Hippocampal formation (tissue), 2 donors: Measurements from ENCODE around the gene PHLDB1.
"Not testable (repeated sequence)": the region's sequence is repeated elsewhere in the genome, so short reads cannot be mapped to it uniquely, and the experiment has no call there.

Experiments used
- DNase-seq, 2 donors: peaks; one replicate each; lab custom pipeline; 2025; lab: John Stamatoyannopoulos, UW

PHLDB1 gene

DNA sequence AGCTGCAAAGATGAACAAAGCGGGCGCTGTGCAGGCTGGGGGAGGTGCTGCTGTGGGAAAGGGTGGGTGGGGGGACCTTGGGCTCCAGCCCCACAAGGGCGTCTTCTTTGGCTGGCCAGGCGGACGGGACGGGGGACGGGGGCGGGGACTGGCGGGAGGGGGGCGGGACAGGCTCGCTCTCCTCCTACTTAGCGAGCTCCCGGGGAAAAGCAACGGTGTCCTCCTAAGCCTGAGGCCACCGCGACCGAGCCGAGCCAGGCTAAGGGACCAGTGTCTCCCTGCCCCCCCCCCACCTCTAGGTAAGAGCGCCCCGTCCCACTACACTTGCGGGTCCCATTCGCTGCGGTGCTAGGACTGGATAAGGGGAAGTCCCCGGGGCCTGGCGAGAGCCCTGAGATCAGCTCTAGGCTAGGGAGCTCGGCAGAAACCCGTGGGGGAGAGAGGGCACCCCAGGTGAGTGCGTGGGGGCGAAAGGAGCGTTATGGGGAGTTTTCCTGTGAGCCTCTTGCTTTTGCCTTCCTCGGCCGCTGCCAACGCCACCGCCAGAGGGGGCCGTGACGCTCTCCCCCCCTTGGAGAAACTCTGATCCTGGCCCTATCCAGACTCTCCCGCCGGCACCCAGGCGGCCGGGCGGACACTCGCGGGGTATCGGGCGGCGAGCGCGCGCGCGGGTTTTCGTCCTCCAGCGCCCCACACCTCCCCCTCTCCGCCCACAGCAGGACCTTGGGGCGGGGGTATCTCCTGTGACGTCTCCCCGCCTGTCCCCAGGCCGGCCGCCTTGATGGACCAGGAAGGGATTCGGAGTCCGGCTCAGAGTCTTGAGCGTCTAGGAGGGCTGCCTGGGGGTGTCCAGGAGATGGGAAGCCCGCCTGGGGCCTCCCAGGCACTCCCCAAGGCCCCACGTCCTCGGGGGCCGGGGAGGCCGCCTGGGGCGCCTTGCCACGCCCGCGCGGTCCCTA is at the start of gene PHLDB1:
TSS of gene PHLDB1 (plus strand) at position 215 of the 959 bp plus-strand sequence. CDS start 6,222 bp downstream, outside the sequence.
- DNase-seq, result peak; percentile 82 to 85

DNA sequence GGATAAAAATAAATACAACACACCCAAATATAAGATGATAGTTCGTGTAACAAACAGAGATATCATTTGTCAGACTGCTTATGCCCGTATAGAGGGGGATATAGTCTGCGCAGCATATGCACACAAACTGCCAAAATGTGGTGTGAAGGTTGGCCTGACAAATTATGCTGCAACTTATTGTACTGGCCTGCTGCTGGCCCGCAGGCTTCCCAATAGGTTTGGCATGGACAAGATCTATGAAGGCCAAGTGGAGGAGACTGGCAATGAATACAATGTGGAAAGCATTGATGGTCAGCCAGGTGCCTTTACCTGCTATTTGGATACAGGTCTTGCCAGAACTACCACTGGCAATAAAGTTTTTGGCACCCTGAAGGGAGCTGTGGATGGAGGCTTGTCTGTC is 46.6 kb upstream of the PHLDB1 start:
- no peak for DNase-seq

DNA sequence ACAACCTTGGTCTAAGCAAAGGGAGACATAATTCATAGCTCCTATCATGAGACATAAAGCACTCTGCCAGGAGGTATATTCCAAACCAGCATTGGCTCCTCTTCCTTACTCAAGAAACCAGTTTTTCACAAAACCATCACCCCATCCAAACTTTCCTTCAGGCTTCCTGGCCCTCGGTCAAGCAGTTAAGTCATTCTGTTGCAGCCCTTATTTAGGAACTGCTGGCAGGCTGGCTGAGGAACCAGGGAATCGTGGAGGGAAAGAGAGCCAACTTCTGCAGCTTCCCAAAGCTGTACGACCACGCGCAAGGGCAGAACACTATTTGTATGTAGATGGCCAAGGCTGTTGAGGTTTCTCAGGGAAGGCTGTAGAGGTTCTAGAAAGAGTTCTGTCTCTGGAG is 42.4 kb upstream of the PHLDB1 start:
- DNase-seq, result no peak

DNA sequence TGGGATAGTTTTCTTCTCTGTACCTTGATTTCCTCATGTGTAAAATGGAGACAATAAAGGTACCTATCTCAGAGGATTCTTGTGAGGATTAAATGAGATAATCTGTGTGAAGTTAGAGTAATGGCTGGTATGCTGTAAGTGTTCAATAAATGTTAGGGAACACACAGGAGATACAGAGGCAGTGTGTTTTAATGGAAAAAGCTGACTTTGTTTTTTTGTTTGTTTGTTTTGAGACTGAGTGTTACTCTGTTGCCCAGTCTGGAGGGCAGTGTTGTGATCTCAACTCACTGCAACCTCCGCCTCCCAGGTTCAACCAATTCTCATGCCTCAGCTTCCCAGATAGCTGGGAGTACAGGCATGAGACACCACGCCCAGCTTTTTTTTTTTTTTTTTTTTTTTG is 37.7 kb upstream of the PHLDB1 start:
- no peak for DNase-seq

DNA sequence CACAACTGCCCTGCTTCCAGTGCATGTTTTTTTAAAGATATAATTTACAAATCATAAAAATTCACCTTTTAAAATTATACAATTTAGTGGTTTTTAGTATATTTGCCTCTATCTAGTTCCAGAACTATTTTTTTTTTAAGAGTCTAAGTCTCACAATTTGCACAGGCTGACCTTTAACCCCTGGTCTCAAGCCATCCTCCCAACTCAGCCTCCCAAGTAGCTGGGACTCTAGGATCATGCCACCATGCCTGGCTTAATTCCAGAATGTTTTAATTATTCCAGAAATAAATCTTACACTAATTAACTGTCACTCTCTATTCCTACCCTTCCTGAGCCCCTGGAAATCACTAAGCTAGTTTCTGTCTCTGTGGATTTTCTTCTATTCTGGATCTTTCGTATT is 36.6 kb upstream of the PHLDB1 start:
- no peak for DNase-seq

DNA sequence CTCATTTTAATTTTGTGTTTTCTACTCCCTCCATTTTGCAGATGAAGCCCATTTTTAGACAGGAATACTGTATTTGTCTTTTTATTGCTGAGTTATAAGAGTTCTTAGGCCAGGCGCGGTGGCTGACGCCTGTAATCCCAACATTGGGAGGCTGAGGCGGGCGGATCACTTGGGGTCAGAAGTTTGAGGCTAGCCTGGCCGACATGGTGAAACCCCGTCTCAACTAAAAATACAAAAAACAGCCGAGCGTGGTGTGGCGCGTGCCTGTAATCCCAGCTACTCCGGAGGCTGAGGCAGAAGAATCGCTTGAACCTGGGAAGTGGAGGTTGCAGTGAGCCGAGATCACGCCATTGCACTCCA is 35.7 kb upstream of the PHLDB1 start:
- not testable (repeated sequence) for DNase-seq

DNA sequence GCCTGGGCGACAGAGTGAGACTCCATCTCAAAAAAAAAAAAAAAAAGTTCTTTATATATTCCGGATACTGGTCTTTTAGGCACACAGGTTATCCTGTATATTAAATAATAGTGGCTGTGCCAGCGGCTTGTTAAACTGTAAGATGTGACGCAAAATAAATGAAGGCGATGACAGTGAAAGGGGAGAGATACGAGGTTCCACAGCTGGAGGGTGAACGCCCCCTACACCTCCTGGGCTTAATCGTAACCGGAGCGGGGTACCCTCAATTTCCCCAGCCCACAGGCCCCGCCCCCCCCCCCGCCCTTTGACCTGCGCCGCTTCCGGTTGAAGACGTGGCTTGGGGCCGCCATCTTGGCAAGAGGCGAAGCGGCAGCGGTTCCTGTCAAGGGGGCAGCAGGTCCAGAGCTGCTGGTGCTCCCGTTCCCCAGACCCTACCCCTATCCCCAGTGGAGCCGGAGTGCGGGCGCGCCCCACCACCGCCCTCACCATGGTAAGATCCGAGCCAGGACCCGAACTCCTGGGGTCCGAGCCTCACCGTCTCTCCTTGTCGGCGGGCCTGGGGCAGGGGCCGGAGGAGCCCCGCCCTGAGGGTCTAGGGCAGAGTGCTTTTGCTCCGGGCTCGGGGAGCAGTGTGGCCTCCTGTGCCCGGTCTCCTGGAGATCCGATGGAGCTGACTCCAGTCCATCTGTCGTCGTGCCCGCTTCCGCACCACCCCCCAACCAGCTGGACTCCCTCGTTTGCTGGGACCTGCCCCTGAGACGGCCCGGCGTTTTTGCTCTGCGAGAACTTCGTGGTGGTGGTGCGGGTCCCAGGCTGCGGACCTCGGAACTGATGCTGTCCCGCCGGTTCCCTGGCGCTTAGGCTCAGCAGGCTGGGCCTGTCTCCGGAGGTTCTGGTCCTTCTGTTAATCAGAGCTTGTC is 35.1 kb upstream of the PHLDB1 start, which contains the start of gene ARCN1:
TSS of gene ARCN1 (plus strand) at position 349 of the 920 bp plus-strand sequence. CDS start at position 488, 139 bp downstream.
- peak; percentile 60 to 82 for DNase-seq

DNA sequence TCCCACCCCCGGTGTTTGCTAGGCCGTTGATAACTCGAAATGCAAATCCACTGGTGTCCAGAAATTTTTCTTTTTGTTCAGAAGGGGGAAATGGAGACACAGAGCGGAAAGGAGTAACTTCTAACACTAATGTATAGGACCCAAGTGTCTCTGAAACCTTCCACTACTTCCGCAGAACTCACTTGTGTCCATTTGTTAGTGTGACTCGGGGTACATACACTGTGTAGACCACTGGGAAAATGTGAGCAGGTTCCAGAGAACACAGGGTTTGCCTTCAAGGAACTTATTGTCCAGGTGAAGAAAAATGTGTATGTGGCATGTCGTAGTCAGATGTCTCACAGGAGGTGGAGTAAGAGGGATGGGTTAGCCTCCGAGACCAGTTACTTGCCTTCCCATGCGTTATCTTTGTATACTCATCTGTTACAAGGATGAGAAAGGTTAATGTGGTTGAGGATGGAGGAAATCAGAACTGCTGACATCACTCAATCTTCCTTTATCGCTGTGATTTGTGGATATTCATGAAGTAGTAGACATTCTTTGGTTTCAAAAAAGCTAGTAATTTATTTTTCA is 34.3 kb upstream of the PHLDB1 start:
- no peak for DNase-seq

DNA sequence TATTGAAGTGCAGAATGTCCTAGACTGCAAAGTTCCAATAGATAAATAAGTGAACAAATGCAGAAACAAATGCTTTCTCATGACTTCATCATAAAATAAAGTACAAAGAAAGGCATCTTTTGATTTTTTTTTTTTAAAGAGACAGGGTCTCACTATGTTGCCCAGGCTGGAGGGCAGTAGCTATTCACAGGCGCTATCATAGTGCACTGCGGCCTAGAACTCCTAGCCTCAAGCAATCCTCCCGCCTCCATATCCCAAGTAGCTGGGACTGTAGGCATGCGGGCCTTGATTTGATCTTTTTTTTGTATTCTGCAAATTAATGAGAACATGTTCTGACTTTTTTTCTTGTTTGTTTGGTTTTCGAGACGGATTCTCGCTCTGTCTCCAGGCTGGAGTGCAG is 32.8 kb upstream of the PHLDB1 start:
- DNase-seq, result no peak

DNA sequence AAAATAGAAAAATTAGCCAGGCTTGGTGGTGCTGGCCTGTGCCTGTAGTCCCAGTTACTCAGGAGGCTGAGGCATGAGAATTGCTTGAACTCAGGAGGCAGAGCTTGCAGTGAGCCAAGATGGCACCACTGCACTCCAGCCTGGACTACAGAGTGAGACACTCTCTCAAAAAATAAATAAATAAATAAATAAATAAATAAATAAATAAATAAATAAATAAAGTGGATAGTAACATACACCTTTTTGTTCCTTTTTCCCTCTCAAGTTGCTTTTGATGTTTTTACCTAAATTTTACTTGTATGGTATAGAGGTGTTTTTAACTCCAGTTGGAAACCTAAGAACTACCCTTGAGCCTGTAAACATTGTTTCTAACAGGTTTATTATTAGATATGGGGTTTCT is 29.4 kb upstream of the PHLDB1 start:
- not testable (repeated sequence) for DNase-seq

DNA sequence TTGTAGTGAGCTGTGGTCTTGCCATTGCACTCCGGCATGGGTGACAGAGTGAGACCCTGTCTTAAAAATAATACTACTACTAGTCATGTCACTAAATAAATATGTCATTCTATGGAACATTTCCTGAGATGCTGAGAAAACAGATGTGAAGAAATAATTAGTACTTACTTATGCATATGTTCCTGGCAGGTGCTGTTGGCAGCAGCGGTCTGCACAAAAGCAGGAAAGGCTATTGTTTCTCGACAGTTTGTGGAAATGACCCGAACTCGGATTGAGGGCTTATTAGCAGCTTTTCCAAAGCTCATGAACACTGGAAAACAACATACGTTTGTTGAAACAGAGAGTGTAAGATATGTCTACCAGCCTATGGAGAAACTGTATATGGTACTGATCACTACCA is 26.4 kb upstream of the PHLDB1 start:
- DNase-seq, result no peak

DNA sequence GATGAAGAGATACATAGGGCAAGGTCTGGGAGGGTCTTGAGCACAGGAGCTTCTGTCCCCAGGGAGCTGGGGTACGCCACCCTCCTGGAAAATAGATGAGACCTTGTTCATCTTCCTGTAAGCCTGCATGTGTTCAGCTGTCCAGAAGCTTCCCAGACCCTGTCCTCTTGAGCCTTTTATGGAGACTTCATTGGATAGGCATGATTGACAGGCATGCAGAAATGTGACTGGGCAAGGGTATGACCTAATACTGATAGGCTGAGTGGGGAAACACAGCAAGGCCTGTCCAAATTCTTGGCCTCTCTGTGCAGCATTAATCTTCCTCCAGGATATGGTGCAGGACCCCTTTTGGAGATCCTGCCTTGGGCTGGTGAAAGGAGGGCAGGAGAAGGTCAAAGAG is 19.5 kb upstream of the PHLDB1 start:
- DNase-seq, result no peak

DNA sequence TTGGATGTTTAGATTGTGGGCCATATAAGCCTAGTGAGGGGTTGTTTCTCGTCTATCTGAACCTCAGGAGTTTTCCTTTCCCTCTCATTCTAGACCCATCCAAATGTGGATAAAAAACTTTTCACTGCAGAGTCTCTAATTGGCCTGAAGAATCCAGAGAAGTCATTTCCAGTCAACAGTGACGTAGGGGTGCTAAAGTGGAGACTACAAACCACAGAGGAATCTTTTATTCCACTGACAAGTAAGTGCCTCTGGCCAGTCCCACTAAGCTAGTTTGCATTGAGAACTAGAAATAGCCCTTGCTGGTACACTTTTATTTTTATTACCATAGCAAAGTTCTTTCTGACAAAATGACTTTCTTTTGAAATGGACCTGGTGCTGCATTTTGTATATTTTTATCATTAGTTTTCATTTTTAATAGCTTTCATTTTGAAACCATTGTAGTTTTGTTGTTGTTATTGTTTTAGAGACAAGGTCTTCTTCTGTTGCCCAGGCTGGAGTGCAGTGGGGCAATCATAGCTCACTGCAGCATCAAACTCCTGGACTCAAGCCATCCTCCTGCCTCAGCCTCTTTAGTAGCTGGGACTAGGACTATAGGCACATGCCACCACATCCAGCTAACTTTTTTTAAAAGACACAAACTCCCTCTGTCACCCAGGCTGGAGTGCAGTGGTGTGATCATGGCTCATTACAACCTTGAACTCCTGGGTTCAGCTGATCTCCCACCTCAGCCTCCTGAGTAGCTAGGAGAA is 14.6 kb upstream of the PHLDB1 start:
- peak in 1 of 2 donors; percentile 69 for DNase-seq

DNA sequence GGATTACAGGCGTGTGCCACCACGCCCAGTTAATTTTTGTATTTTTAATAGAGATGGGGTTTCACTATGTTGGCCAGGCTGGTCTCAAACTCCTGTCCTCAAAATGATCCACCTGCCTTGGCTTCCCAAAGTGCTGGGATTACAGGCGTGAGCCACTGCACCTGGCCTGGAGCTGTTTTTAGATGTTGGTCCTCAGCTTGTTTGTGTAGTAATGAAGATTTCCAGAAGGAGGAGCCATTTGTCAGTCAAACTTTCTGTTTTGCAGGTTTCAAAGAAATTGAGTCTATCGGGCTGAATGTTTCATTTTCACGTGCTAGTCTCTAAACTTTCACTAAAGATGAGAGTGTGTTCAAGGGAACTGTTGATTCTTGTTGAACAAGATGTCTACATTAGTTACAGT is 12.4 kb upstream of the PHLDB1 start:
- DNase-seq, result peak in 1 of 2 donors; percentile 51

DNA sequence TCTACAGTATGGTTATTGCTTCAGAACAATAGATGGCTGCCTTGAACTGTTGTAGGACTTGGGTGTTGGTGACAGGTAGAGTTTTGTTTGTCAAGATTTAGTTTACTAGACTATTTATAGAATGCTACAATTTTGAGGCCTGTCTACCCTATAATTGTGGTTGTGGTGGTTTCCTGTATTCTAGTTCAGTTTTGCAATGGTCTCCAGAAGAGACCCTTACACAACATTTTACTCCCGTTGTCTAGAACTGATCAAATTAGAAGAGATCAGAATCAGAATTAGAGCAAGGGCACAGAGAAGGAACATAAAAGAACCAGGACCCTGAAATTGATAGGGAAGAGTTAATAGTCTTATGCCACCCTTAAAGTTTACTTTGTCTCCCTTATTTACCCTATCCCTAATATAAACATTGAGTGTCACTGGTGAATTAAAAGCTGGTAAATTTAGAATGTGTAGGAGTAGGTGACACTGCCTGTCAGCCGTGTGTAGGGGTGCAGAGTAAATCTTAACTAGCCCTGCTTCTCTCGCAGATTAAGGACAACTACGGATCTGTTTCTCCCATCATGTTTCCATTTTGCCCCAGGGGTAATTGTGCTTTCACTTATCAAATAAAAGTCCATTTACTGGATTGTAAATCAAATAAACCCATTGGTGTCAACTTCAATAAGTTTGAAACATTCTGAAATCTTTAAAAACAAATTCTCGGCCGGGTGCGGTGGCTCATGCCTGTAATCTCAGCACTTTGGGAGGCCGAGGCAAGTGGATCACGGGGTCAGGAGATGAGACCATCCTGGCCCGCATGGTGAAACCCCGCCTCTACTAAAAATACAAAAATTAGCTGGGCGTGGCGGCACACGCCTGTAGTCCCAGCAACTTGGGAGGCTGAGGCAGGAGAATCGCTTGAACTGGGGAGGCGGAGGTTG is 10.9 kb upstream of the PHLDB1 start:
- DNase-seq, result no peak

DNA sequence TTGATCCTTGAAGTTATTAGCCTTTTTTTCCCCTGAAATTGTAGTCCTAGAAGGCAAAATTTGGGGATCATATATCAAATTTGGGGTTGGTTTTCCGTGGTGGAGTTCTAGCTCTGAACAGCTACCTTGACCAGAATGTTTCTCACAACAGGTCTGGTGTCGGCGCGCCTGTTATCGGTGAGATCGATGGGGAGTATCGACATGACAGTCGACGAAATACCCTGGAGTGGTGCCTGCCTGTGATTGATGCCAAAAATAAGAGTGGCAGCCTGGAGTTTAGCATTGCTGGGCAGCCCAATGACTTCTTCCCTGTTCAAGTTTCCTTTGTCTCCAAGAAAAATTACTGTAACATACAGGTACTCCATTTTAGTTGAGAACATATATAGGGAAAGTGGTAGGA is 9.9 kb upstream of the PHLDB1 start:
- DNase-seq, result no peak

DNA sequence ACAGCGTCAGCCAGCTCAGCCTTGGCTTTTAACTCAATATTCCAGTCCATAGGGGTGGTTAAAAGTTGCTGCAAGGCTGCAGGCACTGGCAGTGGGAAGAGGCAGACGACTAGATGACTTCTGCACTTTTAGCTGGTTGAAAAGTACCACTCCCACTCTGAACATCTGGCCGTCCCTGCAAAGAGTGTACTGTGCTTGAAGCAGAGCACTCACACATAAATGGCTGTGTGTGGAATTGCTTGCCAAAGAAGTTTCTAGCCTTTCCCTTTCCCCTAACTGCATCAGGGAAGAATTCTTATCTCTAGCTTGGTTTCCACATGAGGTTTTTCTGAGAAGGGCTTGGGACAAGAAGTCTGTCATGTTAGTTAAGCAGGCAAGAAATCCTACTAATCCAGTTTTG is 5.1 kb upstream of the PHLDB1 start:
- DNase-seq, result no peak

DNA sequence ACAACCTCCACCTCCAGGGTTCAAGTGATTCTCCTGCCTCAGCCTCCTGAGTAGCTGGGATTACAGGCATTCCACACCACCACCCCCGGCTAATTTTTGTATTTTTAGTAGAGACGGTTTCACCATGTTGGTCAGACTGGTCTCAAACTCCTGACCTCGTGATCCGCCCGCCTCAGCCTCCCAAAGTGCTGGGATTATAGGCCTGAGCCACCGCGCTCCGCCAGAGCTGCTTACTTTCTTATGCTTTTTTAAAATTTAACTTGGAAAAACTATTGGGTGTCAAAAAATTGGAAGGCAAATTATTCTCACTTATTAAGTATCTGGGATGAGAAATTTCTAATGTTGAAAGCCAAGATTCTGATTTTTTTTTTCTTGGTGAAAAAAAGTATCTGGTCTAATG is 3.7 kb upstream of the PHLDB1 start:
- not testable (repeated sequence) for DNase-seq

DNA sequence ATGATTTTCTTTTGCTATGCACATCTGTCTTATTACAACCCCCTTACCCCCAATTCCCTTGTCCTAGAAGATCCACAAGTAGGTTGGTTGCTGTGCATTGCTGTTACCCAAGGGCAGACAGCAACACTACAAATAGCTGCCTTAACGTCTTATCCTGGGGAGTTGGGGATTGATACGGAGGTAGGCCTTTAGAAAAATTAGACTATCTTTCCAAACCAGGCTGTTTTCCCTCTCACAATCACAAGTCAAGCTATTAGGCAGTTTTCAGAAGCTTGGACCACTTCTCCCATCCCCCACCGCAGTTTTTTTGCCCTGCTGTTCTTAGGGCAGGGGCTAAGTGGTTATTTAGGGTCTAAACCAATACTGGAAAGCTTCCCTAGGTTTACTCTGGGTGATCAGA is 2.8 kb upstream of the PHLDB1 start:
- no peak for DNase-seq

DNA sequence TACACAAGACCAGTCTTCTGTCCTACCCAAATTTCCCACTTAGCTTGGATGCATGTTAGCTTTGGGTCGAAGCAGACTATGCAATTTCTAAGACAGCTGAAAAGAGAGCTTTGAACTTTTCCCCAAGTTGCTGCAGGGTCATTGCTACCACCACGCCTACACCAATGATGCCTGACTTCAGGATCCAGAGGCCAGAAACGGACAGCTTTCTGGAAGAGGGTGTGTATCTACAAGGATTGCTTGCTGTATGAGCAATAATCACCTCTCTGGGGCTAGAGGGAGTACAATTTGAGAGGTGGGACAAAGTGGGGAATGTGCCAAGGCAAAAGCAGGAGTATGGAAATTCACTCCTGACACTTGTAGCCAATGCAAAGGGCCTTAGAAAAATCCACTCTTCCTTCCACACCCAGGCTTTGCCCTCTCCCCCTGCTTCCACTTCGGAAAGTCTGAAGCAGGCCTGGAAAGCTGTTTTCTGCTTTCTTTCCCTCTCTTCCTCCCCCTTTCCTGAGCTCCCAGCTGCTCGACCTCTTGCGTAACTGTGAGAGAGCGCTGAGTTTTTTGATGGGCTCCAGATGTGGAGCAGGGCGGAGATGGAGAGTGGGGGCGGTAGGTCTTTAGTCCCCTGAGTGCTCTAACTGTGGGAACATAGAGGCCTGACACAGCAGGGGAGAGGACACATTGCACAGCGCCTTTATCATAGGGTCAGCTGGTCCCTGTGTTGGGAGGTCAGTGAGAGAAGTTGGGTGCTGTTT is 2.1 kb upstream of the PHLDB1 start:
- DNase-seq, result peak in 1 of 2 donors; percentile 48
